Liver (tissue), 9 donors: ENCODE data around the gene TJP1. TPM values are rescaled to one million over a fixed set of nuclear protein-coding genes. Genes with fewer than 3 reads are reported as not detected.
A peak's percentile ranks its signal among the peaks of the same experiment; 100 is the strongest.

ENCODE experiments used
- DNase-seq: peaks from one replicate; pipeline ENCODE4 v3.0.0-alpha.2; 2017; ENCODE audit warnings: low spot score
- H3K27ac ChIP-seq, 2 donors: one replicate each; pipeline ENCODE4 v1.7.0; 2013; ENCODE audit warnings: inconsistent platforms in 2 of 2, low read length in 2 of 2, control low read depth in 1 of 2, low read depth in 1 of 2, mild to moderate bottlenecking in 1 of 2
- H3K27me3 ChIP-seq, 4 donors: one replicate each; pipeline versions ENCODE4 v1.6.1 to v1.7.0; 2013; ENCODE audit warnings: low read length in 3 of 4, inconsistent platforms in 1 of 4, mild to moderate bottlenecking in 1 of 4, moderate library complexity in 1 of 4; ENCODE audit not compliant: control insufficient read depth in 4 of 4, insufficient read depth in 4 of 4
- H3K36me3 ChIP-seq, 4 donors: one replicate each; pipeline versions ENCODE4 v1.6.1 to v1.7.0; 2013; ENCODE audit warnings: low read length in 3 of 4, mild to moderate bottlenecking in 3 of 4, low read depth in 1 of 4, moderate library complexity in 1 of 4; ENCODE audit not compliant: control insufficient read depth in 4 of 4, insufficient read depth in 3 of 4
- H3K4me1 ChIP-seq, 4 donors: one replicate each; pipeline versions ENCODE4 v1.6.1 to v1.7.0; 2013; ENCODE audit warnings: low read length in 3 of 4, mild to moderate bottlenecking in 3 of 4, moderate library complexity in 1 of 4; ENCODE audit not compliant: control insufficient read depth in 4 of 4, insufficient read depth in 4 of 4
- H3K4me3 ChIP-seq, 3 donors: one replicate each; pipeline versions ENCODE4 v1.6.1 to v1.7.0; 2013; ENCODE audit warnings: low read length in 3 of 3, control low read depth in 1 of 3, low read depth in 1 of 3, mild to moderate bottlenecking in 1 of 3
- H3K9ac ChIP-seq, 2 donors: one replicate each; pipeline ENCODE4 v1.7.0; 2013; ENCODE audit warnings: low read length in 2 of 2, mild to moderate bottlenecking in 2 of 2, moderate library complexity in 2 of 2, control low read depth in 1 of 2, low read depth in 1 of 2
- H3K9me3 ChIP-seq, 4 donors: one replicate each; pipeline versions ENCODE4 v1.6.1 to v1.7.0; 2013; ENCODE audit warnings: low read length in 3 of 4; ENCODE audit not compliant: control insufficient read depth in 4 of 4
- ATF3 ChIP-seq: IDR thresholded peaks from 2 replicates; pipeline ENCODE4 v1.6.1; 2016; ENCODE audit warnings: antibody characterized with exemption
- CTCF ChIP-seq: fragments of 150-350 bp; IDR thresholded peaks from 2 replicates; pipeline ENCODE4 v1.5.1; 2017; ENCODE audit warnings: improper control_type of control experiment, low read depth, low read length; ENCODE audit not compliant: missing input control
- EGR1 ChIP-seq, 2 donors: IDR thresholded peaks; 2 replicates each; pipeline ENCODE4 v1.6.1; 2016 to 2018; ENCODE audit warnings: antibody characterized with exemption in 2 of 2, low read depth in 2 of 2
- FOXA1 ChIP-seq: IDR thresholded peaks from 2 replicates; pipeline ENCODE4 v1.6.1; 2016; ENCODE audit warnings: antibody characterized with exemption
- FOXA2 ChIP-seq: IDR thresholded peaks from 2 replicates; pipeline ENCODE4 v1.6.1; 2016; ENCODE audit warnings: antibody characterized with exemption
- GABPA ChIP-seq, 2 donors: IDR thresholded peaks in 1 of 2; conservative IDR thresholded peaks in 1 of 2; 2 replicates each; pipeline ENCODE4 v1.6.1; 2016; ENCODE audit warnings: antibody characterized with exemption in 2 of 2, mild to moderate bottlenecking in 1 of 2, moderate library complexity in 1 of 2
- HNF4A ChIP-seq, 2 donors: conservative IDR thresholded peaks; 2 replicates each; pipeline ENCODE4 v1.6.1; 2016; ENCODE audit warnings: antibody characterized with exemption in 2 of 2, mild to moderate bottlenecking in 2 of 2
- HNF4G ChIP-seq: IDR thresholded peaks from 2 replicates; pipeline ENCODE4 v1.6.1; 2016; ENCODE audit warnings: antibody characterized with exemption
- JUND ChIP-seq, 2 donors: IDR thresholded peaks; 2 replicates each; pipeline ENCODE4 v1.6.1; 2016; ENCODE audit warnings: antibody characterized with exemption in 2 of 2
- MAX ChIP-seq: IDR thresholded peaks from 2 replicates; pipeline ENCODE4 v1.6.1; 2016; ENCODE audit warnings: antibody characterized with exemption
- NR2F2 ChIP-seq: IDR thresholded peaks from 2 replicates; pipeline ENCODE4 v1.6.1; 2016; ENCODE audit warnings: antibody characterized with exemption
- RAD21 ChIP-seq, 2 donors: IDR thresholded peaks; 2 replicates each; pipeline ENCODE4 v1.6.1; 2016; ENCODE audit warnings: antibody characterized with exemption in 2 of 2, mild to moderate bottlenecking in 2 of 2
- REST ChIP-seq: IDR thresholded peaks from 2 replicates; pipeline ENCODE4 v1.6.1; 2016; ENCODE audit warnings: antibody characterized with exemption, mild to moderate bottlenecking
- RXRA ChIP-seq, 2 donors: IDR thresholded peaks; 2 replicates each; pipeline ENCODE4 v1.6.1; 2017 to 2018; ENCODE audit warnings: antibody characterized with exemption in 2 of 2, mild to moderate bottlenecking in 1 of 2
- SP1 ChIP-seq: IDR thresholded peaks from 2 replicates; pipeline ENCODE4 v1.6.1; 2018; ENCODE audit warnings: antibody characterized with exemption, mild to moderate bottlenecking
- TAF1 ChIP-seq: conservative IDR thresholded peaks from 2 replicates; pipeline ENCODE4 v1.6.1; 2016; ENCODE audit warnings: antibody characterized with exemption, mild to moderate bottlenecking
- ZBTB33 ChIP-seq: IDR thresholded peaks from 2 replicates; pipeline ENCODE4 v1.6.1; 2016; ENCODE audit warnings: antibody characterized with exemption
- WGBS: extraction: QIAGEN DNeasy Blood & Tissue Kit; methylation state at CpG from one replicate; pipeline ENCODE4 v1.1.7; 2013; 5-methylcytosine and 5-hydroxymethylcytosine counted together
- polyA plus RNA-seq, 2 donors: library from polyadenylated mRNA; stranded (reverse) in 1 of 2; unstranded in 1 of 2; fragments of 200-250 nt in 1 of 2; fragments of >200 nt in 1 of 2; fragmentation: Nextera tagmentation in 1 of 2; extraction: Ambion mirVana in 1 of 2; gene quantifications; one replicate each; pipeline versions ENCODE4 v1.2.1 to v1.2.3, GENCODE V29; 2013 to 2015
- total RNA-seq, 2 donors: library from RNA; depleted of rRNA; stranded (reverse); fragments of >200 nt; gene quantifications; one replicate each; pipeline ENCODE4 v1.2.3, GENCODE V29; 2014
- donor health status: healthy.
- donor health status: healthy.
- donor health status: healthy.
- donor health status: healthy.
- donor health status: healthy.

The TJP1 gene
- total and polyA plus RNA-seq, 4 donors, result 12.6 to 40.4 (median 16.9) TPM

GRCh38 chr15:29759596-29759995 lies 62.7 kb downstream of the TJP1 start:
- H3K9me3 ChIP-seq, result no peaks in the 10 kb centered on the region
- no peak overlapping the region for H3K9ac ChIP-seq
- no peak overlapping the region for H3K4me3 ChIP-seq
- TF ChIP-seq FOXA1 (no peak), RXRA (IDR thresholded peaks at IDR 0.05) (no peak), HNF4A (conservative IDR thresholded peaks at IDR 0.05) (no peak), HNF4G (no peak), TAF1 (no peak), ZBTB33 (no peak), CTCF (no peak), GABPA (IDR thresholded peaks at IDR 0.05 in 1 of 2, conservative IDR thresholded peaks at IDR 0.05 in 1 of 2) (no peak)
- no peak for DNase-seq
- H3K27me3 ChIP-seq, result no peaks in the 10 kb centered on the region
- peaks cover 3 to 22% (median 18%) of the 10 kb centered on the region in 4 donors for H3K4me1 ChIP-seq
- H3K36me3 ChIP-seq, result peaks cover 2 to 9% (median 8%) of the 10 kb centered on the region in 4 donors
- no peak overlapping the region for H3K27ac ChIP-seq
- 89% methylated on average over 2 of the region's 2 CpGs for WGBS

- WGBS, result 25% methylated on average over 5 of the region's 5 CpGs
- no peak overlapping the region for H3K4me3 ChIP-seq
- H3K27ac ChIP-seq, result peak overlapping the region in 1 of 2 donors; percentile 34
- no peaks in the 10 kb centered on the region for H3K27me3 ChIP-seq
- peaks cover 3 to 20% (median 17%) of the 10 kb centered on the region in 4 donors for H3K4me1 ChIP-seq
- no peaks in the 10 kb centered on the region for H3K9me3 ChIP-seq
- peaks cover 2 to 9% (median 7%) of the 10 kb centered on the region in 4 donors for H3K36me3 ChIP-seq
- no peak overlapping the region for H3K9ac ChIP-seq
- no peak for DNase-seq
- TF ChIP-seq HNF4A (conservative IDR thresholded peaks at IDR 0.05), result peak; percentile 74 to 79
- peak; percentile 9 for TF ChIP-seq REST
- peak; percentile 32 to 50 for TF ChIP-seq JUND (IDR thresholded peaks at IDR 0.05)
- peak; percentile 36 for TF ChIP-seq FOXA1
- TF ChIP-seq CTCF, result no peak
- TF ChIP-seq EGR1 (IDR thresholded peaks at IDR 0.05; ENCODE audit: low read depth in 2 of 2), result no peak
- TF ChIP-seq FOXA2, result peak; percentile 53
- TF ChIP-seq ZBTB33, result peak; percentile 34
- peak; percentile 57 for TF ChIP-seq ATF3
- TF ChIP-seq MAX, result peak; percentile 39
- TF ChIP-seq SP1, result peak; percentile 42
- TF ChIP-seq TAF1, result no peak
- TF ChIP-seq GABPA (IDR thresholded peaks at IDR 0.05 in 1 of 2, conservative IDR thresholded peaks at IDR 0.05 in 1 of 2), result no peak
- TF ChIP-seq HNF4G, result peak; percentile 14
- peak; percentile 81 for TF ChIP-seq NR2F2
- TF ChIP-seq RAD21 (IDR thresholded peaks at IDR 0.05), result peak; percentile 10 to 26
- peak; percentile 77 to 81 for TF ChIP-seq RXRA (IDR thresholded peaks at IDR 0.05)
Measured at GRCh38 chr15:29756358-29757267, 65.7 kb downstream of the TJP1 start.
